ENCODE results near the gene UNC119. TPM values are rescaled to one million over a fixed set of nuclear protein-coding genes. Genes with fewer than 3 reads are reported as not detected.

Gene UNC119
- total and polyA plus RNA-seq, 2 of the 13 experiments (the other 11 are each of a cell fraction or from before 2014, with no cell fraction given): 10.4 to 63.1 TPM

- TF ChIP-seq NFYB (CRISPR knock-in tag; IDR thresholded peaks at IDR 0.05) (peak; percentile 85), ZUFSP (CRISPR knock-in tag; IDR thresholded peaks at IDR 0.05; ENCODE audit: borderline replicate concordance) (no peak), ZNF720 (CRISPR knock-in tag; IDR thresholded peaks at IDR 0.05) (no peak), ZNF367 (CRISPR knock-in tag; IDR thresholded peaks at IDR 0.05; ENCODE audit: borderline replicate concordance) (no peak), TIGD3 (CRISPR knock-in tag; IDR thresholded peaks at IDR 0.05; ENCODE audit: borderline replicate concordance) (no peak), ZNF253 (CRISPR knock-in tag; IDR thresholded peaks at IDR 0.05; ENCODE audit: borderline replicate concordance) (no peak), ZFP36L1 (CRISPR knock-in tag; IDR thresholded peaks at IDR 0.05) (peak; percentile 72), GPBP1L1 (CRISPR knock-in tag; IDR thresholded peaks at IDR 0.05) (no peak), ZNF264 (CRISPR knock-in tag; IDR thresholded peaks at IDR 0.05) (no peak), MATR3 (CRISPR knock-in tag; IDR thresholded peaks at IDR 0.05) (no peak), XBP1 (CRISPR knock-in tag; IDR thresholded peaks at IDR 0.05) (no peak), ATF3 (CRISPR knock-in tag; IDR thresholded peaks at IDR 0.05) (no peak), ZNF746 (CRISPR knock-in tag; IDR thresholded peaks at IDR 0.05) (no peak), ELF1 (CRISPR knock-in tag; IDR thresholded peaks at IDR 0.05) (peak; percentile 82), SOX13 (IDR thresholded peaks at IDR 0.05) (no peak), SOX13 (CRISPR knock-in tag; conservative IDR thresholded peaks at IDR 0.05 in 1 of 2, IDR thresholded peaks at IDR 0.05 in 1 of 2) (no peak), ZBTB4 (CRISPR knock-in tag; IDR thresholded peaks at IDR 0.05; ENCODE audit: borderline replicate concordance) (no peak), E2F2 (CRISPR knock-in tag; IDR thresholded peaks at IDR 0.05; ENCODE audit: borderline replicate concordance) (no peak), KDM5A (IDR thresholded peaks at IDR 0.05; ENCODE audit: borderline replicate concordance, low read length) (peak; percentile 82), ZNF232 (CRISPR knock-in tag; IDR thresholded peaks at IDR 0.05; ENCODE audit: borderline replicate concordance) (peak; percentile 60; the same call in 1 of the 2 replicates), U2AF2 (IDR thresholded peaks at IDR 0.05; ENCODE audit: low read depth, low read length) (no peak), NFYC (CRISPR knock-in tag; IDR thresholded peaks at IDR 0.05) (peak; percentile 87)
Observed at GRCh38 chr17:28598799-28599310, 46.4 kb upstream of the UNC119 start, which contains the start of gene SPAG5 (continued).
